ENCODE results near the gene SPOCK1.

DNA sequence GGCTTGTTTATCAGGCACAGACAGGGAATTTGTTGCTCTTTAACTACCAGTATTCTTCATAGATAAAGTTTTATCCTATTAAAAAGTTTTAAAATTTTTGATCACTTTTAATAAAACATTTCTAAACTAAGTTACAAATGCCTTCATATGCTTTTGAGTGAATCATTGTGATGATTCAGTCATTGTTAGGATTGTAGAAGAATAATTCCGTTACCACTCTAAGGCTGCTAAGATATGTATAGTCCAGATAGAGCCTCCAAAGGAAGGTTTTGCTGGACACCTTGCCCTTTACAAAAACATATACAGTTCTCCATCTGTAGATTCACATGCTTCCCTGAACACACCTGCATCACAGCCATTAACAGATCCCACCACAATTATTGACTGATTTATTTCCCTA, 233.7 kb downstream of the SPOCK1 start:
- TF ChIP-seq, protein P1, sequence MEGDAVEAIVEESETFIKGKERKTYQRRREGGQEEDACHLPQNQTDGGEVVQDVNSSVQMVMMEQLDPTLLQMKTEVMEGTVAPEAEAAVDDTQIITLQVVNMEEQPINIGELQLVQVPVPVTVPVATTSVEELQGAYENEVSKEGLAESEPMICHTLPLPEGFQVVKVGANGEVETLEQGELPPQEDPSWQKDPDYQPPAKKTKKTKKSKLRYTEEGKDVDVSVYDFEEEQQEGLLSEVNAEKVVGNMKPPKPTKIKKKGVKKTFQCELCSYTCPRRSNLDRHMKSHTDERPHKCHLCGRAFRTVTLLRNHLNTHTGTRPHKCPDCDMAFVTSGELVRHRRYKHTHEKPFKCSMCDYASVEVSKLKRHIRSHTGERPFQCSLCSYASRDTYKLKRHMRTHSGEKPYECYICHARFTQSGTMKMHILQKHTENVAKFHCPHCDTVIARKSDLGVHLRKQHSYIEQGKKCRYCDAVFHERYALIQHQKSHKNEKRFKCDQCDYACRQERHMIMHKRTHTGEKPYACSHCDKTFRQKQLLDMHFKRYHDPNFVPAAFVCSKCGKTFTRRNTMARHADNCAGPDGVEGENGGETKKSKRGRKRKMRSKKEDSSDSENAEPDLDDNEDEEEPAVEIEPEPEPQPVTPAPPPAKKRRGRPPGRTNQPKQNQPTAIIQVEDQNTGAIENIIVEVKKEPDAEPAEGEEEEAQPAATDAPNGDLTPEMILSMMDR (IDR thresholded peaks at IDR 0.05): no peak
- TF ChIP-seq, protein P2, sequence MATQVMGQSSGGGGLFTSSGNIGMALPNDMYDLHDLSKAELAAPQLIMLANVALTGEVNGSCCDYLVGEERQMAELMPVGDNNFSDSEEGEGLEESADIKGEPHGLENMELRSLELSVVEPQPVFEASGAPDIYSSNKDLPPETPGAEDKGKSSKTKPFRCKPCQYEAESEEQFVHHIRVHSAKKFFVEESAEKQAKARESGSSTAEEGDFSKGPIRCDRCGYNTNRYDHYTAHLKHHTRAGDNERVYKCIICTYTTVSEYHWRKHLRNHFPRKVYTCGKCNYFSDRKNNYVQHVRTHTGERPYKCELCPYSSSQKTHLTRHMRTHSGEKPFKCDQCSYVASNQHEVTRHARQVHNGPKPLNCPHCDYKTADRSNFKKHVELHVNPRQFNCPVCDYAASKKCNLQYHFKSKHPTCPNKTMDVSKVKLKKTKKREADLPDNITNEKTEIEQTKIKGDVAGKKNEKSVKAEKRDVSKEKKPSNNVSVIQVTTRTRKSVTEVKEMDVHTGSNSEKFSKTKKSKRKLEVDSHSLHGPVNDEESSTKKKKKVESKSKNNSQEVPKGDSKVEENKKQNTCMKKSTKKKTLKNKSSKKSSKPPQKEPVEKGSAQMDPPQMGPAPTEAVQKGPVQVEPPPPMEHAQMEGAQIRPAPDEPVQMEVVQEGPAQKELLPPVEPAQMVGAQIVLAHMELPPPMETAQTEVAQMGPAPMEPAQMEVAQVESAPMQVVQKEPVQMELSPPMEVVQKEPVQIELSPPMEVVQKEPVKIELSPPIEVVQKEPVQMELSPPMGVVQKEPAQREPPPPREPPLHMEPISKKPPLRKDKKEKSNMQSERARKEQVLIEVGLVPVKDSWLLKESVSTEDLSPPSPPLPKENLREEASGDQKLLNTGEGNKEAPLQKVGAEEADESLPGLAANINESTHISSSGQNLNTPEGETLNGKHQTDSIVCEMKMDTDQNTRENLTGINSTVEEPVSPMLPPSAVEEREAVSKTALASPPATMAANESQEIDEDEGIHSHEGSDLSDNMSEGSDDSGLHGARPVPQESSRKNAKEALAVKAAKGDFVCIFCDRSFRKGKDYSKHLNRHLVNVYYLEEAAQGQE (IDR thresholded peaks at IDR 0.05): no peak
- TF ChIP-seq, protein P3, sequence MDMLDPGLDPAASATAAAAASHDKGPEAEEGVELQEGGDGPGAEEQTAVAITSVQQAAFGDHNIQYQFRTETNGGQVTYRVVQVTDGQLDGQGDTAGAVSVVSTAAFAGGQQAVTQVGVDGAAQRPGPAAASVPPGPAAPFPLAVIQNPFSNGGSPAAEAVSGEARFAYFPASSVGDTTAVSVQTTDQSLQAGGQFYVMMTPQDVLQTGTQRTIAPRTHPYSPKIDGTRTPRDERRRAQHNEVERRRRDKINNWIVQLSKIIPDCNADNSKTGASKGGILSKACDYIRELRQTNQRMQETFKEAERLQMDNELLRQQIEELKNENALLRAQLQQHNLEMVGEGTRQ (IDR thresholded peaks at IDR 0.05): no peak
- no peak for TF ChIP-seq NPAS2 (CRISPR knock-in tag; IDR thresholded peaks at IDR 0.05; ENCODE audit: borderline replicate concordance)
